SK-N-SH treated with all-trans-retinoic acid at 6 μM for 48 hours (cell line): ENCODE measurements around the gene ADARB2.

Source experiments
- ARNTL ChIP-seq: fragments of 450-650 bp; formaldehyde crosslinking; IDR thresholded peaks from 2 replicates; pipeline ENCODE4 v1.5.0; 2020; ENCODE audit warnings: low read depth, mild to moderate bottlenecking, moderate library complexity, borderline replicate concordance
- CREB5 ChIP-seq: fragments of 250-450 bp; sonication (Bioruptor Pico); IDR thresholded peaks from 2 replicates; pipeline ENCODE4 v1.5.1; 2020; ENCODE audit warnings: low read depth, mild to moderate bottlenecking, moderate library complexity
- CSDC2 ChIP-seq: fragments of 250-450 bp; sonication (Bioruptor Pico); IDR thresholded peaks from 2 replicates; pipeline ENCODE4 v1.5.0; 2020; ENCODE audit warnings: mild to moderate bottlenecking, moderate library complexity
- CSRNP3 ChIP-seq: fragments of 250-450 bp; sonication (Bioruptor Pico); IDR thresholded peaks from 2 replicates; pipeline ENCODE4 v1.5.1; 2021; ENCODE audit warnings: mild to moderate bottlenecking, moderate library complexity
- ESRRG ChIP-seq: fragments of 250-450 bp; sonication (Bioruptor Pico); IDR thresholded peaks from 2 replicates; pipeline ENCODE4 v1.6.1; 2021; ENCODE audit warnings: mild to moderate bottlenecking
- GLIS3 ChIP-seq: fragments of 250-450 bp; sonication (Bioruptor Pico); IDR thresholded peaks from 2 replicates; pipeline ENCODE4 v1.5.0; 2020; ENCODE audit warnings: mild to moderate bottlenecking, moderate library complexity
- ISL1 ChIP-seq: fragments of 250-450 bp; sonication (Bioruptor Pico); IDR thresholded peaks from 2 replicates; pipeline ENCODE4 v2.1.2; 2022; ENCODE audit warnings: mild to moderate bottlenecking, moderate library complexity
- PPARA ChIP-seq: fragments of 250-450 bp; sonication (Bioruptor Pico); IDR thresholded peaks from 2 replicates; pipeline ENCODE4 v1.5.0; 2020; ENCODE audit warnings: mild to moderate bottlenecking, borderline replicate concordance
- RARB ChIP-seq: fragments of 250-450 bp; sonication (Bioruptor Pico); IDR thresholded peaks from 2 replicates; pipeline ENCODE4 v1.8.0; 2021; ENCODE audit warnings: mild to moderate bottlenecking, moderate library complexity
- SNAI2 ChIP-seq: fragments of 250-450 bp; sonication (Bioruptor Pico); IDR thresholded peaks from 2 replicates; pipeline ENCODE4 v1.5.0; 2020; ENCODE audit warnings: mild to moderate bottlenecking, moderate library complexity
- ZC3H10 ChIP-seq: fragments of 250-450 bp; sonication (Bioruptor Pico); IDR thresholded peaks from 2 replicates; pipeline ENCODE4 v1.5.1; 2021; ENCODE audit warnings: mild to moderate bottlenecking, moderate library complexity
- ZFP3 ChIP-seq: fragments of 250-450 bp; sonication (Bioruptor Pico); IDR thresholded peaks from 2 replicates; pipeline ENCODE4 v1.5.0; 2020; ENCODE audit warnings: mild to moderate bottlenecking, moderate library complexity
- ZNF565 ChIP-seq: fragments of 450-650 bp; formaldehyde crosslinking; conservative IDR thresholded peaks from 2 replicates; pipeline ENCODE4 v1.5.0; 2020; ENCODE audit warnings: low read depth, mild to moderate bottlenecking, moderate library complexity
- ZNF70 ChIP-seq: fragments of 450-650 bp; formaldehyde crosslinking; IDR thresholded peaks from 2 replicates; pipeline ENCODE4 v1.5.0; 2020; ENCODE audit warnings: mild to moderate bottlenecking, moderate library complexity

GRCh38 chr10:1294748-1295147 lies 442.6 kb downstream of the ADARB2 start:
- TF ChIP-seq SNAI2 (no peak), CREB5 (no peak), GLIS3 (no peak), CSRNP3 (CRISPR knock-in tag) (no peak), ARNTL (no peak), ZFP3 (no peak), ZNF565 (CRISPR knock-in tag) (no peak), ESRRG (CRISPR knock-in tag) (no peak), CSDC2 (CRISPR knock-in tag) (no peak), ZC3H10 (CRISPR knock-in tag) (no peak), RARB (CRISPR knock-in tag) (no peak), ISL1 (CRISPR knock-in tag) (no peak), ZNF70 (no peak), PPARA (CRISPR knock-in tag) (no peak)
